Measurements from ENCODE around the gene AVPR2. TPM values are rescaled to one million over a fixed set of nuclear protein-coding genes. Genes with fewer than 3 reads are reported as not detected.
A peak's percentile ranks its signal among the peaks of the same experiment; 100 is the strongest.

The AVPR2 gene
- total RNA-seq, 4 donors from 2014 or later: 0.53 to 5.0 (median 1.1) TPM

DNA sequence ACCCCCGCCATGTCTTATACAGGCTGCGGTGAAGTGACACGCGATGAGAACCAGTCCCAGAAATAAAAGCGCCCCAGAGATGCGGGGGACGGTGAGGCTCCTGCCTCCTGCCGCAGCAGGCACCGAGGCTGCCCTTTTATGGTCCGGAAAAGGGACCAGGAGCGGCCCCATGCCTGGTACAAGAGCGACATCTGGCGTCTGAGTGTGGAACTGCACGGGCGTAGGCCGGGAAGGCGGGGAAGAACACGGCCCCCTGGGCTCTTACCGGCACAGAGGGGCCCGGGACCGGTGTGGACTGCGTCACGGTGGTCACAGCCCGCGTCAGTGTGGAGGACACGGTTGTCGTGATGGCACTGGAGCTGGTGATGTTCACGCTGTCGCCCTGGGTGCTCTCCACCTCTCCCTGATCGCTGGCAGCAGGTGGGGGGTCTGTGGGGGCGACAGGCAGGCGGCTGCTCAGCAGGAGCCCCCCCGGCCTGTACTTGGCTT, 48.9 kb downstream of the AVPR2 start:
- Histone ChIP-seq H3K4me1 (peaks cover 0 to 4% (median 0%) of the 10 kb centered on the region in 4 donors), H3K27me3 (no peaks in the 10 kb centered on the region), H3K4me3 (peak overlapping the region in 1 of 4 donors; percentile 22), H3K27ac (peak overlapping the region in 3 of 4 donors; percentile 19 to 68 (median 33)), H3K9me3 (no peaks in the 10 kb centered on the region), H3K36me3 (peaks cover 0 to 83% (median 3%) of the 10 kb centered on the region in 3 donors)
- no peak for TF ChIP-seq POLR2A (IDR thresholded peaks at IDR 0.05)
- TF ChIP-seq, protein P1, sequence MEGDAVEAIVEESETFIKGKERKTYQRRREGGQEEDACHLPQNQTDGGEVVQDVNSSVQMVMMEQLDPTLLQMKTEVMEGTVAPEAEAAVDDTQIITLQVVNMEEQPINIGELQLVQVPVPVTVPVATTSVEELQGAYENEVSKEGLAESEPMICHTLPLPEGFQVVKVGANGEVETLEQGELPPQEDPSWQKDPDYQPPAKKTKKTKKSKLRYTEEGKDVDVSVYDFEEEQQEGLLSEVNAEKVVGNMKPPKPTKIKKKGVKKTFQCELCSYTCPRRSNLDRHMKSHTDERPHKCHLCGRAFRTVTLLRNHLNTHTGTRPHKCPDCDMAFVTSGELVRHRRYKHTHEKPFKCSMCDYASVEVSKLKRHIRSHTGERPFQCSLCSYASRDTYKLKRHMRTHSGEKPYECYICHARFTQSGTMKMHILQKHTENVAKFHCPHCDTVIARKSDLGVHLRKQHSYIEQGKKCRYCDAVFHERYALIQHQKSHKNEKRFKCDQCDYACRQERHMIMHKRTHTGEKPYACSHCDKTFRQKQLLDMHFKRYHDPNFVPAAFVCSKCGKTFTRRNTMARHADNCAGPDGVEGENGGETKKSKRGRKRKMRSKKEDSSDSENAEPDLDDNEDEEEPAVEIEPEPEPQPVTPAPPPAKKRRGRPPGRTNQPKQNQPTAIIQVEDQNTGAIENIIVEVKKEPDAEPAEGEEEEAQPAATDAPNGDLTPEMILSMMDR (IDR thresholded peaks at IDR 0.05): peak; percentile 88 to 99 (median 92)
- peak; percentile 71 to 85 (median 74) for DNase-seq

DNA sequence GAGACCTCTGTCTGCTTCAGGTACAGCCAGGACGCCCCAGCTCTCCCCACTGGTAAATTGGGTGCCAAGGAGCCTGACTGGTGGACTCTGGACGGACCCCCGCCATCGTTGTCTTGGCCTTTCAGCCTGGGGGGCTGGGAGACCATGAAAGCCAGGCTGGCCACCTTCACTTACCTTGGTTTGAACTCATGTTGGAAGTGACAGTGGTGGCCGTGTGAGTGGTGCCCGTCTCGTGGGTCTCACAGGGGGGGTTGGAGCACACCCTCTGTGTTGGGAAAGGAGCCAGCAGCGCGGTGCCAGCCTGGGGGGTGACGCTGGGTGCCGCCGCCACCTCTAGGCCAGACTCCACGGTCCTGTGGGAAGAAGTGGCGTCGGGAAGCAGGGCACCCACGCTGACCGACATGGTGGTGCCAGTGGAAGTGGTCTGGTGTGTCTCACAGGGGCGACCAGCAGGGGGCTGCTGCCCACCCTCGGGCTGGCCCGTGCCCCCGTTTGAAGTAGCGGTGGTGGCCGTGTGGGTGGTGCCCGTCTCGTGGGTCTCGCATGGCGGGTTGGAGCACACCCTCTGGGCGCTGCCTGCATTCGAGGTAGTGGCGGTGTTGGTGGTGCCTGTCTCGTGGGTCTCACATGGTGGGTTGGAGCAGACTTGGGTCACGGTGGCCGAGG, 49.6 kb downstream of the AVPR2 start:
- H3K4me3 ChIP-seq: peak overlapping the region in 1 of 4 donors; percentile 22
- peaks cover 0 to 4% (median 0%) of the 10 kb centered on the region in 4 donors for H3K4me1 ChIP-seq
- peaks cover 0 to 88% (median 3%) of the 10 kb centered on the region in 3 donors for H3K36me3 ChIP-seq
- DNase-seq: no peak
- no peaks in the 10 kb centered on the region for H3K27me3 ChIP-seq
- H3K27ac ChIP-seq: peak overlapping the region in 2 of 4 donors; percentile 19 to 68
- TF ChIP-seq POLR2A (IDR thresholded peaks at IDR 0.05): no peak
- TF ChIP-seq, protein P1 (IDR thresholded peaks at IDR 0.05): no peak
- no peaks in the 10 kb centered on the region for H3K9me3 ChIP-seq

DNA sequence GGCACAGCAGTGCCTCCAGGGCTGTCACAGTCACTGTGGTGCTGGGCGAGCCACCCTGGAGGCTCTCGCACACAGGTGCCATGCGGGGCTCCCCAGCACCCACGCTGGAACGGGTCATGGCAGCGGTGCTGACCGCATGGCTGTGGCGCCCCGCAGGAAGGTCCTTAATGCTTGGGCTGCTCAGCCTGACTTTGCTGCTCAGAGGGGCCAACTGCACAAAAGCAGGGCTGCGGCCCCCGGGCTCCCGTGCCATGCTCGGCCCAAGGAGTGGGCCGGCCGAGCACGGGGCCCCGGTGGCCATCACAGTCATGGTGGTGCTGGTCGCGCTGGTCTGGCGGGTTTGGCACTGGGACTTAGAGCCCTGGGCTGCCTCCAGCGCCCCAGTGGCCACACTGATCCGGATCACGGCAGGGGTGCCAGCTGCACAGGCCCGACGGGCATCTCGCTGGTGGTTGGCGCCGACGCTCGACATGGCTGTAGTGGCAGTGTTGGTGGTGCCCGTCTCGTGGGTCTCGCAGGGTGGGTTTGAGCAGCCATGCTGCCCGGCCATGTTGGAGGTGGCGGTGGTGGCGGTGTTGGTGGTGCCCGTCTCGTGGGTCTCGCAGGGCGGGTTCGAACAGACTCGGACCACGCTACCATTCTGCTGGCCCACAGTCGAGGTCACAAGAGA, 50.2 kb downstream of the AVPR2 start:
- Histone ChIP-seq H3K4me1 (peaks cover 0 to 4% (median 0%) of the 10 kb centered on the region in 4 donors), H3K4me3 (no peak overlapping the region), H3K9me3 (no peaks in the 10 kb centered on the region), H3K36me3 (peaks cover 0 to 88% (median 3%) of the 10 kb centered on the region in 3 donors), H3K27ac (no peak overlapping the region), H3K27me3 (no peaks in the 10 kb centered on the region)
- TF ChIP-seq, protein P1 (IDR thresholded peaks at IDR 0.05): no peak
- no peak for TF ChIP-seq POLR2A (IDR thresholded peaks at IDR 0.05)
- no peak for DNase-seq

DNA sequence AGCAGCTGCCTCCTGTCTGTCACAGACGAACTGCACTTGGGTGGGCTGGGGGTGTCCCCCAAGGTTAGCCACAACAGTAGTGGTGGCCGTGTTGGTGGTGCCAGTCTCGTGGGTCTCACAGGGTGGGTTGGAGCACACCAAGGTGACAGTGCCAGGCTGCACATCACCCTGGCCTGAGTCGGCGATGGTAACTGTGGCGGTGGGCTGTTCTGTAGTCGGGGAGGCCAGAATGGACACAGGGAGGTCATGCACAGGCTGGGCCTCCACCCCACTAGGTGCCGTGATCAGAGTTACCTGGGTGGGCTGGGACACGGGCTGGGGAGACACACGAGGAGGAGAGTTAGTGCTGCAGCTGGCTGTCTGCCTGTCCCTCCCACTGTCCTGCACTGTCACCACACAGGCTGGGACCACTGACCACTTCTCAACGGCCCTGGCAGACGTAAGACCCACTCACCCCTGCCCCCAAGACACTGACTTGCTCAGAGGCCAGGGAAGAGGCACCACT, 50.8 kb downstream of the AVPR2 start:
- TF ChIP-seq POLR2A (IDR thresholded peaks at IDR 0.05): no peak
- TF ChIP-seq, protein P1 (IDR thresholded peaks at IDR 0.05): no peak
- DNase-seq: no peak
- Histone ChIP-seq H3K27me3 (no peaks in the 10 kb centered on the region), H3K36me3 (peaks cover 0 to 88% (median 3%) of the 10 kb centered on the region in 3 donors), H3K9me3 (no peaks in the 10 kb centered on the region), H3K27ac (no peak overlapping the region), H3K4me1 (peaks cover 0 to 4% (median 0%) of the 10 kb centered on the region in 4 donors), H3K4me3 (no peak overlapping the region)

DNA sequence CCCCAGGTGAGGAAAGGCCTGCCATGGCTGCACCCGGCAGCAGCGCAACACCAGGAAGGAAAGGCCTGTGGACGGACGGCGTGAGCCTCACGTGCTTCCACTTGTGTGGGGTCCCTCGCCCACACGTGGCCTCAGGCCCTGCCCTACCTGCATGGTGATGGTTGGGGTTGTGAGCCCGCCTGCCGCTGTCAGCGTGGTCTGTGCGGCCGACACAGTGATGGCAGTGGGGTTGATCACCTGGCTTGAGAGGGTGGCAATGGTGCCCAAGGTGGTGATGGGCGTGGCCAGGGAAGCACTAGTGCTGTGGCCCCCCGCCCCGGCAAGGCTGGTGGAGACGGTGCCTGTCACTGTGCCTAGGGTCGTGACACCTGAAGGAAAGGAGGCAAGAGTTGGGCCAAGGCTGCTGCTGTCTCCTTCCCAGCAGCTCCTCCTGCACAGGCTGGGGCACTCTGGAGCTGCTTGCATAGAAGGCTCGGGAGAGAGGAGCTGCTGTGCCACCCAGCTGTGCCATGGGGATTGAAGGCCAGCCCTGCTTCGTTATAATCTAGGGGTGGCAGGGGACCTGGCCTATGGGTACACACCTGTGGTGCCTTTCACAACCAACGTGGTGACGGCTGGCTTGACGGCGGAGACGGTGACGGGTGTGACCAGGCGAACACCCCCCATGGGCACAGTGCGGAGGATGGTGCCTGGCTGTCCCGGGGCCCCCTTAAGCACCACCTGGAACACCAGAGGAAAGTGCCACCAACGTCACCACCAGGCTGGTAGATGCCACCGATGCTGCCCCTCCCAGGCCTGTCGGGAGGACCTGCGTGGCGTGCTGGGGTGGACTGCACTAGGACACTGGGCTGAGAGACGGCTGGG, 51.8 kb downstream of the AVPR2 start:
- Histone ChIP-seq H3K4me1 (peaks cover 0 to 4% (median 0%) of the 10 kb centered on the region in 4 donors), H3K27ac (no peak overlapping the region), H3K36me3 (peaks cover 0 to 88% (median 3%) of the 10 kb centered on the region in 3 donors), H3K9me3 (no peaks in the 10 kb centered on the region), H3K4me3 (no peak overlapping the region), H3K27me3 (no peaks in the 10 kb centered on the region)
- TF ChIP-seq, protein P1 (IDR thresholded peaks at IDR 0.05): no peak
- TF ChIP-seq POLR2A (IDR thresholded peaks at IDR 0.05): no peak
- DNase-seq: no peak

Data from Peyer's patch (tissue), 4 donors.